Smooth muscle cell (in vitro differentiated cells): ENCODE measurements around the gene TSPAN11. TPM values are rescaled to one million over a fixed set of nuclear protein-coding genes. Genes with fewer than 3 reads are reported as not detected.

Source experiments
- DNase-seq: peaks from one replicate; lab custom pipeline; 2025; ENCODE audit not compliant: unreplicated experiment; lab: John Stamatoyannopoulos, UW
- H2AFZ ChIP-seq: fragments of 200-600 bp; sonication (generic); 2 replicates; pipeline ENCODE4 v1.6.0; 2016; ENCODE audit warnings: antibody characterized with exemption, low read depth, mild to moderate bottlenecking
- H3F3A ChIP-seq: fragments of 200-600 bp; sonication (generic); 2 replicates; pipeline ENCODE4 v1.6.0; 2017; ENCODE audit warnings: antibody characterized with exemption, low read depth
- H3K27ac ChIP-seq: fragments of 200-600 bp; sonication (generic); 2 replicates; pipeline ENCODE4 v1.5.1; 2016; ENCODE audit warnings: low read depth, mild to moderate bottlenecking
- H3K27me3 ChIP-seq: fragments of 200-600 bp; sonication (generic); 2 replicates; pipeline ENCODE4 v1.6.1; 2016; ENCODE audit warnings: low read depth, mild to moderate bottlenecking
- H3K36me3 ChIP-seq: fragments of 200-600 bp; sonication (generic); 2 replicates; pipeline ENCODE4 v1.5.1; 2016; ENCODE audit warnings: low read depth
- H3K4me1 ChIP-seq: fragments of 200-600 bp; sonication (generic); 2 replicates; pipeline ENCODE4 v1.5.1; 2016; ENCODE audit warnings: low read depth
- H3K4me2 ChIP-seq: fragments of 200-600 bp; sonication (generic); 2 replicates; pipeline ENCODE4 v1.6.0; 2016; ENCODE audit warnings: mild to moderate bottlenecking
- H3K4me3 ChIP-seq: fragments of 200-600 bp; sonication (generic); 2 replicates; pipeline ENCODE4 v1.5.1; 2016; ENCODE audit warnings: mild to moderate bottlenecking
- H3K79me2 ChIP-seq: fragments of 200-600 bp; sonication (generic); 2 replicates; pipeline ENCODE4 v1.6.0; 2016; ENCODE audit warnings: low read depth, mild to moderate bottlenecking
- H3K9ac ChIP-seq: fragments of 200-600 bp; sonication (generic); 2 replicates; pipeline ENCODE4 v1.6.0; 2016; ENCODE audit warnings: low read depth
- H3K9me3 ChIP-seq: fragments of 200-600 bp; sonication (generic); replicated peaks from 2 replicates; pipeline ENCODE4 v1.5.1; 2016; ENCODE audit warnings: low read depth
- H4K20me1 ChIP-seq: fragments of 200-600 bp; sonication (generic); 2 replicates; pipeline ENCODE4 v1.6.0; 2016; ENCODE audit warnings: low read depth
- WGBS: methylation state at CpG from one replicate; pipeline ENCODE4 v1.1.7; 2016; ENCODE audit warnings: low lambda C conversion rate; 5-methylcytosine and 5-hydroxymethylcytosine counted together
- polyA plus RNA-seq: library from polyadenylated mRNA; unstranded; fragments of >200 nt; fragmentation: Nextera tagmentation; extraction: Ambion mirVana; gene quantifications from 2 replicates; pipeline ENCODE4 v1.2.1, GENCODE V29; 2016
- total RNA-seq: library from RNA; depleted of rRNA; stranded (reverse); fragments of >200 nt; gene quantifications from 2 replicates; pipeline ENCODE4 v1.2.3, GENCODE V29; 2014
- TF ChIP-seq, protein P1 (sequence below): fragments of 200-600 bp; sonication (generic); IDR thresholded peaks from 2 replicates; pipeline ENCODE4 v1.5.1; 2017; ENCODE audit warnings: borderline replicate concordance, mild to moderate bottlenecking, antibody characterized with exemption; ENCODE audit not compliant: insufficient read depth, poor library complexity, severe bottlenecking

Gene TSPAN11
- total and polyA plus RNA-seq, 2 experiments from 2014 or later, result 2.8 to 3.0 TPM

DNA sequence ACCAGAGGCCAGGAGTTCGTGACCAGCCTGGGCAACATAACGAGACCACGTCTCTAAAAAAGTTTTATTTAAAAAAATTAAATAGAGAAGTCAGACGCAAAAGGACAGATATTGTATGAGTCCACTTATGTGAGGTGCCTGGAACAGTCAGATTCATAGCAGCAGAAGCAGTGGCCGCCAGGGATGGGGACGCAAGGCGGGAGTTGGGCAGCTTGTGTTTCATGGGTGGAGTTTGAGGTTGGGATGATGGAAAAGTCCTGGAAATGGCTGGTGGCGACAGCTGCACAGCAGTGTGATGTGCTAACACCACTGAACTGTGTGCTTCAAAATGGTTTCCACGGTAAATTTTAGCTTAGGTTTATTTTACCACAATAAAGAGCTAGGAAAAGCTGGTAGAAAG is 89.5 kb downstream of the TSPAN11 start:
- WGBS, result 91% methylated on average over 9 of the region's 9 CpGs

DNA sequence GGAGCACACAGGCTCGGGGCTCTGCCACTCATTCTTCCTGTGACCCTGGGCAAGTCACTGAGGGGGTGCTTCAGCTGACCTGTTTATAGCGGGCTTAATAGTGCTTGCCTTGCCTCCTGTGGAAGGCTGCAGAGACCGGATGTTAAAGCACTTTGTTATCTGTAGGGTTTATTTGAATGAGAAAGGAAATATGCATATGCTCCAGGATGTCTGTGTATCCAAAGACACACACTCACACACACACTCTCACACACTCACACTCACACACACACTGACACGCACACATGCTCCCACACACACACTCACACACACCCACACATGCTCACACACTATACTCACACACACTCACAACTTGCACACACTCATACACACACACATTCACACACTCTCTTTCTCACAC is 91.0 kb downstream of the TSPAN11 start:
- Histone ChIP-seq H3K36me3 (no peaks in the 10 kb centered on the region), H3K27me3 (peaks cover 5% of the 10 kb centered on the region), H3K79me2 (no peaks in the 10 kb centered on the region), H3K4me1 (no peaks in the 10 kb centered on the region), H3K9me3 (no peaks in the 10 kb centered on the region), H4K20me1 (no peaks in the 10 kb centered on the region), H2AFZ (no peak overlapping the region), H3K9ac (no peak overlapping the region), H3F3A (no peaks in the 10 kb centered on the region), H3K4me2 (no peak overlapping the region), H3K27ac (no peak overlapping the region), H3K4me3 (no peak overlapping the region)
- TF ChIP-seq, protein P1, sequence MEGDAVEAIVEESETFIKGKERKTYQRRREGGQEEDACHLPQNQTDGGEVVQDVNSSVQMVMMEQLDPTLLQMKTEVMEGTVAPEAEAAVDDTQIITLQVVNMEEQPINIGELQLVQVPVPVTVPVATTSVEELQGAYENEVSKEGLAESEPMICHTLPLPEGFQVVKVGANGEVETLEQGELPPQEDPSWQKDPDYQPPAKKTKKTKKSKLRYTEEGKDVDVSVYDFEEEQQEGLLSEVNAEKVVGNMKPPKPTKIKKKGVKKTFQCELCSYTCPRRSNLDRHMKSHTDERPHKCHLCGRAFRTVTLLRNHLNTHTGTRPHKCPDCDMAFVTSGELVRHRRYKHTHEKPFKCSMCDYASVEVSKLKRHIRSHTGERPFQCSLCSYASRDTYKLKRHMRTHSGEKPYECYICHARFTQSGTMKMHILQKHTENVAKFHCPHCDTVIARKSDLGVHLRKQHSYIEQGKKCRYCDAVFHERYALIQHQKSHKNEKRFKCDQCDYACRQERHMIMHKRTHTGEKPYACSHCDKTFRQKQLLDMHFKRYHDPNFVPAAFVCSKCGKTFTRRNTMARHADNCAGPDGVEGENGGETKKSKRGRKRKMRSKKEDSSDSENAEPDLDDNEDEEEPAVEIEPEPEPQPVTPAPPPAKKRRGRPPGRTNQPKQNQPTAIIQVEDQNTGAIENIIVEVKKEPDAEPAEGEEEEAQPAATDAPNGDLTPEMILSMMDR, result no peak
- DNase-seq, result no peak
- WGBS, result 81% methylated on average over 4 of the region's 4 CpGs

More for the DNA sequence above, 89.5 kb downstream of the TSPAN11 start:
- Histone ChIP-seq H3K4me2 (no peak overlapping the region), H3K4me1 (no peaks in the 10 kb centered on the region), H2AFZ (no peak overlapping the region), H3F3A (no peaks in the 10 kb centered on the region), H3K9me3 (no peaks in the 10 kb centered on the region), H4K20me1 (no peaks in the 10 kb centered on the region), H3K27ac (no peak overlapping the region), H3K79me2 (no peaks in the 10 kb centered on the region), H3K4me3 (no peak overlapping the region), H3K27me3 (peaks cover 5% of the 10 kb centered on the region), H3K9ac (no peak overlapping the region), H3K36me3 (no peaks in the 10 kb centered on the region)
- TF ChIP-seq, protein P1, result no peak
- DNase-seq, result no peak

DNA sequence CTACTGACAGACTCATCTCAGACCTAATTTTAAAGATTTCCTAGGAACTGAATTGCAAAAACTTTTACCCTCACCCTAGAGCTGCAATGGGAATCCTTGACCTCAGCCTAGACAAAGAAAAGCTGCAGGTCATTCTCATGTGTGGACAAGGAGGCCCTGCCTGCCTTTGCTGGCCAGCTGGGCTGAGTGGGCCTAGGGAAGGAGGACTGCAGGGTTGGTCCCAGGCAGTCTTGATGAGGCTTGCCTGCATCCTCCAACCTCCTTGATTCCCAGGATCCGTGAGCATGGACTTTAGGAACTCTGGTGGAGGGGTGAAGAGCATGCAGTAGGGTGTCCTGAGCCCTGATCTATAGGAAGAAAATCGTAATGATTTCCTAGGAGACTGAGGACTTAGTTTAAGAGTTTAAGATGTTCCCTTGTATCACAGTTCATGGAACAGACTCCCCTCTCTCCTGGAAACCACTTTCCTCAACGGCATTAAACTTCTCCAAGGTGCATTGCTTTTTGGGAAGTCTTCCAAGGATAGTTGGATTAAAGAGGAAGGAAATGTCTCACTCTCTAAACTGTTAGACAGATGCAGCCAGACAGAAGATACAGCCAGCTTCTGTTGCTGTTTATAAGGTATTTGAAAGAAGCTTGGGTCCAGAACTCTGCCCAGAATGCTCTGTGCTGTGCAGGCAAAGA is 91.7 kb downstream of the TSPAN11 start:
- no peaks in the 10 kb centered on the region for H3K36me3 ChIP-seq
- TF ChIP-seq, protein P1, result no peak
- H3K27me3 ChIP-seq, result peaks cover 5% of the 10 kb centered on the region
- no peak overlapping the region for H3K27ac ChIP-seq
- no peak overlapping the region for H2AFZ ChIP-seq
- no peaks in the 10 kb centered on the region for H3K4me1 ChIP-seq
- DNase-seq, result no peak
- H3F3A ChIP-seq, result no peaks in the 10 kb centered on the region
- no peaks in the 10 kb centered on the region for H3K79me2 ChIP-seq
- H3K4me3 ChIP-seq, result no peak overlapping the region
- no peak overlapping the region for H3K9ac ChIP-seq
- H3K4me2 ChIP-seq, result no peak overlapping the region
- H3K9me3 ChIP-seq, result no peaks in the 10 kb centered on the region
- WGBS, result 93% methylated on average over 3 of the region's 3 CpGs
- no peaks in the 10 kb centered on the region for H4K20me1 ChIP-seq

DNA sequence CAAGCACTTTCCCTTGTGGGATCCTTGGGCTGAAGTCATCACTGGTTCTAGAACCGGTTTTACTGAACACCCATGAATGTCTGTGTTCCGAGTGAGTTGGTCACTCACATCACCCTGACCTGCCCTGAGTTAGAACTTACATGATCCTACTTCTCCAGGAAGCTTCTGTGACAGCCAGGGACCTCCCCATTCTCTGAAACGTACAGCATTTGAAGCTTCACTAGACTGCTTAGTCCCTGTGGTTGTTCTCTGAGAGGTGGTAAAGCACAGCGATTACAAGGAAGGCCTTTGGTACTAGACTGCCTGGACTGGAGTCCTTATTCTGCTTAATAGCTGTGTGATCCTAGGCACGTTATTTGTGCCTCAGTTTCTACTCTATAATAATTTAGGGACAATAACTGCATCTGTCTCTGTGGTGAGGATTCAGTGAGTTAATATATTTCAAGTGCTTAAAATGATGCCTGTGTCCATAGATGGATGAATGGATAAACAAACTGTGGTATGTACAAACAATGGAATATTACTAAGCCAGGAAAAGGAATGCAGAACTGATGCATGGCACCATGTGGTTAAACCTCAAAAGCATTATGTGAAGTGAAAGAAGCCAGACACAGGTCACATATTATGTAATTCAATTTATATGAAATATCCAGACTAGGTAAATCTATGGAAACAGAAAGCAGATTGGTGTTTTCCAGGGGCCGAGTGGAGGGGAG is 92.4 kb downstream of the TSPAN11 start:
- H3K79me2 ChIP-seq, result no peaks in the 10 kb centered on the region
- H3K27me3 ChIP-seq, result peaks cover 5% of the 10 kb centered on the region
- no peak overlapping the region for H3K27ac ChIP-seq
- no peak overlapping the region for H3K4me3 ChIP-seq
- no peak overlapping the region for H3K4me2 ChIP-seq
- H2AFZ ChIP-seq, result no peak overlapping the region
- H3K9ac ChIP-seq, result no peak overlapping the region
- DNase-seq, result no peak
- TF ChIP-seq, protein P1, result no peak
- no peaks in the 10 kb centered on the region for H4K20me1 ChIP-seq
- H3F3A ChIP-seq, result no peaks in the 10 kb centered on the region
- 95% methylated on average over 6 of the region's 6 CpGs for WGBS
- no peaks in the 10 kb centered on the region for H3K4me1 ChIP-seq
- no peaks in the 10 kb centered on the region for H3K36me3 ChIP-seq
- H3K9me3 ChIP-seq, result no peaks in the 10 kb centered on the region
